K562 (cell line): Measurements from ENCODE around the gene HIP1R. TPM values are rescaled to one million over a fixed set of nuclear protein-coding genes. Genes with fewer than 3 reads are reported as not detected.

Experiments used
- DPF2 ChIP-seq: fragments of 450-650 bp; IDR thresholded peaks from 2 replicates; pipeline ENCODE4 v1.6.1; 2016
- MEIS2 ChIP-seq: fragments of 450-650 bp; IDR thresholded peaks from 2 replicates; pipeline ENCODE4 v1.6.1; 2014; ENCODE audit warnings: mild to moderate bottlenecking; ENCODE audit not compliant: partially characterized antibody
- PCBP1 ChIP-seq: fragments of 200-400 bp; formaldehyde crosslinking; IDR thresholded peaks from 2 replicates; pipeline ENCODE4 v1.6.1; 2018; ENCODE audit warnings: mild to moderate bottlenecking, low read depth, low read length; ENCODE audit not compliant: poor library complexity, severe bottlenecking
- POLR3G ChIP-seq: IDR thresholded peaks from 2 replicates; pipeline ENCODE4 v1.6.1; 2011; ENCODE audit not compliant: insufficient read length, insufficient replicate concordance; ENCODE audit errors: extremely low read depth
- PYGO2 ChIP-seq: fragments of 450-650 bp; IDR thresholded peaks from 2 replicates; pipeline ENCODE4 v1.6.1; 2016; ENCODE audit warnings: mild to moderate bottlenecking, missing genetic modification characterization, moderate library complexity, missing compliant biosample characterization
- RBM17 ChIP-seq: fragments of 200-400 bp; formaldehyde crosslinking; IDR thresholded peaks from 2 replicates; pipeline ENCODE4 v1.6.1; 2017; ENCODE audit warnings: low read depth, mild to moderate bottlenecking, low read length, borderline replicate concordance
- ZBED1 ChIP-seq: IDR thresholded peaks from 2 replicates; pipeline ENCODE4 v1.6.1; 2014
- ZZZ3 ChIP-seq: fragments of 450-650 bp; IDR thresholded peaks from 2 replicates; pipeline ENCODE4 v1.6.1; 2016; ENCODE audit warnings: antibody characterized with exemption, mild to moderate bottlenecking, moderate library complexity
- polyA plus RNA-seq, 8 experiments: library from polyadenylated mRNA; depleted of rRNA in 4 of 8; stranded (reverse) in 5 of 8; unstranded in 3 of 8; fragments of >200 nt; fragmentation: Nextera tagmentation in 2 of 8; fragmentation: Illumina TruSeq in 1 of 8; extraction: Ambion mirVana in 2 of 8; extraction: Trizol in 1 of 8; gene quantifications; 2 replicates each; pipeline versions ENCODE4 v1.2.1 to v1.2.3, GENCODE V29; 2011 to 2014; ENCODE audit warnings: inconsistent platforms in 1 of 8, missing spikeins in 1 of 8
- total RNA-seq, 7 experiments: library from RNA; depleted of rRNA in 6 of 7; stranded (reverse); fragments of >200 nt in 6 of 7; fragmentation: Illumina TruSeq in 2 of 7; extraction: Trizol in 2 of 7; gene quantifications; 2 replicates each; pipeline versions ENCODE4 v1.2.1 to v1.2.3, GENCODE V29; 2011 to 2021; ENCODE audit warnings: low replicate concordance in 1 of 7
- TF ChIP-seq, protein P1 (sequence below): fragments of 250-450 bp; sonication (Bioruptor Pico); IDR thresholded peaks from 2 replicates; pipeline ENCODE4 v1.8.0; 2021; ENCODE audit warnings: moderate library complexity, mild to moderate bottlenecking, inconsistent platforms
- TF ChIP-seq, protein P2 (sequence below): fragments of 450-650 bp; formaldehyde crosslinking; IDR thresholded peaks from 2 replicates; pipeline ENCODE4 v1.4.0; 2020; ENCODE audit warnings: mild to moderate bottlenecking, moderate library complexity
- TF ChIP-seq, protein P3 (sequence below): fragments of 250-450 bp; sonication (Bioruptor Pico); IDR thresholded peaks from 2 replicates; pipeline ENCODE4 v1.5.1; 2021; ENCODE audit warnings: mild to moderate bottlenecking
- TF ChIP-seq, protein P4 (sequence below): fragments of 450-650 bp; IDR thresholded peaks from 2 replicates; pipeline ENCODE4 v1.6.1; 2017; ENCODE audit warnings: antibody characterized with exemption

Gene HIP1R
- total and polyA plus RNA-seq, 9 of the 15 experiments (the other 6 are each of a cell fraction or from before 2014, with no cell fraction given), result 0.15 to 31.0 (median 14.2) TPM

DNA sequence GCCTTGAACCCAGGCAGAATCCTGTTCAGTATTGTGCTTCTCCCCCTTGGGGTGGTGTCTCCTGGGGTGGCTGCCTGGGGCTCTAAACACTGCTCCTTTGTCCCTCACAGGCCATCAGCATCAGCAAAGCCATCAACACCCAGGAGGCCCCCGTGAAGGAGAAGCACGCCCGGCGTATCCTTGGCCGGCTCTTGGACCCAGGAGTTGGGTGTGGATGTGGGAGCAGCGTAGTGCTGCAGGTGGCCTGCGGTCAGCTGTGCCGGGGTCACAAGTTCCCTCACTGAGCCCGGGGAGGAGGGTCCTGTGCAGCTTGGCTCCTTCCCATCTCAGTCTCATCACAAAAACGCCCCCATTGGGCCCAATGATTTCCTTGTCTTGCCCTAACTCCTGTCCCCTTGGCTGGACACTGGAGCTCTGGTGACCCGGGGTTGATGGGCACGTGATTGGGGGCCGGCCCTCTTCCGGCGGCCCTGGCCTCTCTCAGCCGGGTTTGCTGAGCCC is 12.7 kb downstream of the HIP1R start (continued):
- TF ChIP-seq, protein P1, sequence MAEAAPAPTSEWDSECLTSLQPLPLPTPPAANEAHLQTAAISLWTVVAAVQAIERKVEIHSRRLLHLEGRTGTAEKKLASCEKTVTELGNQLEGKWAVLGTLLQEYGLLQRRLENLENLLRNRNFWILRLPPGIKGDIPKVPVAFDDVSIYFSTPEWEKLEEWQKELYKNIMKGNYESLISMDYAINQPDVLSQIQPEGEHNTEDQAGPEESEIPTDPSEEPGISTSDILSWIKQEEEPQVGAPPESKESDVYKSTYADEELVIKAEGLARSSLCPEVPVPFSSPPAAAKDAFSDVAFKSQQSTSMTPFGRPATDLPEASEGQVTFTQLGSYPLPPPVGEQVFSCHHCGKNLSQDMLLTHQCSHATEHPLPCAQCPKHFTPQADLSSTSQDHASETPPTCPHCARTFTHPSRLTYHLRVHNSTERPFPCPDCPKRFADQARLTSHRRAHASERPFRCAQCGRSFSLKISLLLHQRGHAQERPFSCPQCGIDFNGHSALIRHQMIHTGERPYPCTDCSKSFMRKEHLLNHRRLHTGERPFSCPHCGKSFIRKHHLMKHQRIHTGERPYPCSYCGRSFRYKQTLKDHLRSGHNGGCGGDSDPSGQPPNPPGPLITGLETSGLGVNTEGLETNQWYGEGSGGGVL (CRISPR knock-in tag), result no peak
- no peak for TF ChIP-seq POLR3G
- no peak for TF ChIP-seq ZZZ3
- no peak for TF ChIP-seq RBM17
- TF ChIP-seq DPF2, result no peak
- no peak for TF ChIP-seq PCBP1
- TF ChIP-seq, protein P2, sequence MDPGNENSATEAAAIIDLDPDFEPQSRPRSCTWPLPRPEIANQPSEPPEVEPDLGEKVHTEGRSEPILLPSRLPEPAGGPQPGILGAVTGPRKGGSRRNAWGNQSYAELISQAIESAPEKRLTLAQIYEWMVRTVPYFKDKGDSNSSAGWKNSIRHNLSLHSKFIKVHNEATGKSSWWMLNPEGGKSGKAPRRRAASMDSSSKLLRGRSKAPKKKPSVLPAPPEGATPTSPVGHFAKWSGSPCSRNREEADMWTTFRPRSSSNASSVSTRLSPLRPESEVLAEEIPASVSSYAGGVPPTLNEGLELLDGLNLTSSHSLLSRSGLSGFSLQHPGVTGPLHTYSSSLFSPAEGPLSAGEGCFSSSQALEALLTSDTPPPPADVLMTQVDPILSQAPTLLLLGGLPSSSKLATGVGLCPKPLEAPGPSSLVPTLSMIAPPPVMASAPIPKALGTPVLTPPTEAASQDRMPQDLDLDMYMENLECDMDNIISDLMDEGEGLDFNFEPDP (CRISPR knock-in tag), result no peak
- TF ChIP-seq, protein P3, sequence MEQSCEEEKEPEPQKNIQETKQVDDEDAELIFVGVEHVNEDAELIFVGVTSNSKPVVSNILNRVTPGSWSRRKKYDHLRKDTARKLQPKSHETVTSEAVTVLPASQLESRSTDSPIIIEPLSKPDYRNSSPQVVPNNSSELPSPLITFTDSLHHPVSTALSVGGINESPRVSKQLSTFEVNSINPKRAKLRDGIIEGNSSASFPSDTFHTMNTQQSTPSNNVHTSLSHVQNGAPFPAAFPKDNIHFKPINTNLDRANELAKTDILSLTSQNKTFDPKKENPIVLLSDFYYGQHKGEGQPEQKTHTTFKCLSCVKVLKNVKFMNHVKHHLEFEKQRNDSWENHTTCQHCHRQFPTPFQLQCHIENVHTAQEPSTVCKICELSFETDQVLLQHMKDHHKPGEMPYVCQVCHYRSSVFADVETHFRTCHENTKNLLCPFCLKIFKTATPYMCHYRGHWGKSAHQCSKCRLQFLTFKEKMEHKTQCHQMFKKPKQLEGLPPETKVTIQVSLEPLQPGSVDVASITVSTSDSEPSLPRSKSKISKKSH (CRISPR knock-in tag), result no peak
- TF ChIP-seq, protein P4, sequence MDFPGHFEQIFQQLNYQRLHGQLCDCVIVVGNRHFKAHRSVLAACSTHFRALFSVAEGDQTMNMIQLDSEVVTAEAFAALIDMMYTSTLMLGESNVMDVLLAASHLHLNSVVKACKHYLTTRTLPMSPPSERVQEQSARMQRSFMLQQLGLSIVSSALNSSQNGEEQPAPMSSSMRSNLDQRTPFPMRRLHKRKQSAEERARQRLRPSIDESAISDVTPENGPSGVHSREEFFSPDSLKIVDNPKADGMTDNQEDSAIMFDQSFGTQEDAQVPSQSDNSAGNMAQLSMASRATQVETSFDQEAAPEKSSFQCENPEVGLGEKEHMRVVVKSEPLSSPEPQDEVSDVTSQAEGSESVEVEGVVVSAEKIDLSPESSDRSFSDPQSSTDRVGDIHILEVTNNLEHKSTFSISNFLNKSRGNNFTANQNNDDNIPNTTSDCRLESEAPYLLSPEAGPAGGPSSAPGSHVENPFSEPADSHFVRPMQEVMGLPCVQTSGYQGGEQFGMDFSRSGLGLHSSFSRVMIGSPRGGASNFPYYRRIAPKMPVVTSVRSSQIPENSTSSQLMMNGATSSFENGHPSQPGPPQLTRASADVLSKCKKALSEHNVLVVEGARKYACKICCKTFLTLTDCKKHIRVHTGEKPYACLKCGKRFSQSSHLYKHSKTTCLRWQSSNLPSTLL, result no peak
- no peak for TF ChIP-seq MEIS2
- no peak for TF ChIP-seq PYGO2 (tag)
- TF ChIP-seq ZBED1, result no peak
